Mucosa of descending colon (tissue), 3 donors: ENCODE measurements around the gene PAK6. TPM values are rescaled to one million over a fixed set of nuclear protein-coding genes. Genes with fewer than 3 reads are reported as not detected.

Experiments
- ATAC-seq: fragments of 200-7000 bp; cut with Tn5 transposase; one replicate; pipeline ENCODE4 v1.9.1; 2020; ENCODE audit warnings: mild to moderate bottlenecking, moderate library complexity
- DNase-seq, 3 donors: peaks; one replicate each; pipeline ENCODE4 v3.0.0-alpha.2; 2020
- H3K36me3 ChIP-seq: fragments of 200-600 bp; one replicate; pipeline ENCODE4 v1.8.0; 2021; ENCODE audit warnings: low read depth, mild to moderate bottlenecking
- H3K4me1 ChIP-seq: fragments of 200-600 bp; one replicate; pipeline ENCODE4 v1.8.0; 2021; ENCODE audit warnings: low read depth, mild to moderate bottlenecking
- H3K4me3 ChIP-seq: fragments of 200-600 bp; one replicate; pipeline ENCODE4 v1.8.0; 2021; ENCODE audit warnings: mild to moderate bottlenecking
- H3K9me3 ChIP-seq: fragments of 200-600 bp; one replicate; pipeline ENCODE4 v1.8.0; 2021; ENCODE audit warnings: mild to moderate bottlenecking
- CTCF ChIP-seq: fragments of 200-600 bp; IDR thresholded peaks from one replicate; pipeline ENCODE4 v1.8.0; 2022; ENCODE audit warnings: antibody characterized with exemption, mild to moderate bottlenecking
- intact Hi-C, 2 donors: fragments of 100-400 bp; cut with DNase I in 1 of 2; cut with micrococcal nuclease in 1 of 2; formaldehyde crosslinking; loops; one replicate each; pipeline versions ENCODE4 v1.11.0 to v1.11.1; 2022; cut with DNase I, micrococcal nuclease
- total RNA-seq, 3 donors: library from RNA; stranded (reverse); fragmentation: NEBNext Ultra II Directional in 2 of 3; extraction: Animal tissue kit (Norgen Biotek cat#: 25700) in 2 of 3; gene quantifications; one replicate each; pipeline versions ENCODE4 v1.2.1 to v1.2.4, GENCODE V29; 2021 to 2023
- donor health status: DM: no; HTN: no; CAD: no; lungs with moderate emphysema.
- donor health status: DM: no; HTN: no; CAD: no.
- donor health status: DM: no; HTN: yes; CAD: no.

Gene PAK6
- total RNA-seq, 3 donors from 2014 or later = 0.98 to 3.1 (median 2.7) TPM

GRCh38 chr15:40235201-40235885 lies 3.5 kb upstream of the PAK6 start:
- Histone ChIP-seq H3K4me3 (no peak overlapping the region), H3K36me3 (no peaks in the 10 kb centered on the region), H3K4me1 (peaks cover 7% of the 10 kb centered on the region), H3K9me3 (no peaks in the 10 kb centered on the region)
- intact Hi-C loops = no loop called here
- ATAC-seq (no peak), DNase-seq (no peak)
- no peak for TF ChIP-seq CTCF

- intact Hi-C loops = no loop called here
- DNase-seq = no peak
- Histone ChIP-seq H3K9me3 (no peaks in the 10 kb centered on the region), H3K36me3 (no peaks in the 10 kb centered on the region), H3K4me1 (peaks cover 7% of the 10 kb centered on the region), H3K4me3 (no peak overlapping the region)
- no peak for TF ChIP-seq CTCF
- no peak for ATAC-seq
Measured at GRCh38 chr15:40239404-40239692, 485 bp downstream of the PAK6 start.

- no peak for TF ChIP-seq CTCF
- Histone ChIP-seq H3K9me3 (no peaks in the 10 kb centered on the region), H3K4me1 (peaks cover 7% of the 10 kb centered on the region), H3K4me3 (no peak overlapping the region), H3K36me3 (no peaks in the 10 kb centered on the region)
- DNase-seq (peak in 1 of 3 donors; percentile 40), ATAC-seq (no peak)
- intact Hi-C loops = no loop called here
Measured at GRCh38 chr15:40239693-40240618, 1.1 kb downstream of the PAK6 start.

GRCh38 chr15:40240619-40241221 lies 1.9 kb downstream of the PAK6 start:
- no peaks in the 10 kb centered on the region for H3K36me3 ChIP-seq
- DNase-seq = no peak
- intact Hi-C loops = no loop called here
- no peak for TF ChIP-seq CTCF
- no peaks in the 10 kb centered on the region for H3K9me3 ChIP-seq
- no peak for ATAC-seq
- H3K4me3 ChIP-seq = no peak overlapping the region
- peaks cover 7% of the 10 kb centered on the region for H3K4me1 ChIP-seq

GRCh38 chr15:40241269-40242212 lies 2.7 kb downstream of the PAK6 start:
- Histone ChIP-seq H3K4me3 (no peak overlapping the region), H3K36me3 (no peaks in the 10 kb centered on the region), H3K9me3 (no peaks in the 10 kb centered on the region), H3K4me1 (peaks cover 7% of the 10 kb centered on the region)
- no peak for ATAC-seq
- no peak for DNase-seq
- no peak for TF ChIP-seq CTCF
- intact Hi-C loops = no loop called here
